Measurements from ENCODE around the gene PBRM1. TPM values are rescaled to one million over a fixed set of nuclear protein-coding genes. Genes with fewer than 3 reads are reported as not detected.

PBRM1 gene
- total RNA-seq, 1 donor from 2014 or later = 131 TPM

GRCh38 chr3:52521881-52522650 is 163.6 kb downstream of the PBRM1 start:
- H3K36me3 Mint-ChIP-seq (ENCODE audit: insufficient read depth) = peaks cover 7% of the 10 kb centered on the region
- peaks cover 3% of the 10 kb centered on the region for H3K27me3 Mint-ChIP-seq
- H3K4me3 Mint-ChIP-seq (ENCODE audit: low read depth) = no peak overlapping the region
- peaks cover 1% of the 10 kb centered on the region for H3K4me1 Mint-ChIP-seq (ENCODE audit: low read depth)
- no peak overlapping the region for H3K27ac Mint-ChIP-seq
- DNase-seq (ENCODE audit: low spot score, unreplicated experiment) = no peak
- no peak for TF ChIP-seq CTCF (IDR thresholded peaks at IDR 0.05; ENCODE audit: unreplicated experiment)
- H3K9me3 Mint-ChIP-seq (ENCODE audit: low read depth) = no peaks in the 10 kb centered on the region

DNA sequence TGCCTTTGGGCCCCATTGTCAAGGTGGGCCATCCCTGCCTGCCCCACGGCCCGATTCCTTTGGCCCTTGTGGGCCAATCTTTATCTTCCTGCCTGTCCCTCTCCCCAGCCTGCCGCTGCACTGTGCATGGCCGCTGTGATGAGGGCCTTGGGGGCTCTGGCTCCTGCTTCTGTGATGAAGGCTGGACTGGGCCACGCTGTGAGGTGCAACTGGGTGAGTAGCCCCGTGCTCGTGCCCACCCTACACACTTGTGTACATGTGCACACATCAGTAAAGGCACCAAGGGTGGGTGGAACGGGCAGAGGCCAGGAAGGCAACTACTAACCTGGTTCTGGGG is 164.3 kb downstream of the PBRM1 start:
- H3K27me3 Mint-ChIP-seq = peaks cover 3% of the 10 kb centered on the region
- no peak overlapping the region for H3K27ac Mint-ChIP-seq
- TF ChIP-seq CTCF (IDR thresholded peaks at IDR 0.05; ENCODE audit: unreplicated experiment) = no peak
- H3K9me3 Mint-ChIP-seq (ENCODE audit: low read depth) = no peaks in the 10 kb centered on the region
- no peak for DNase-seq (ENCODE audit: low spot score, unreplicated experiment)
- H3K4me1 Mint-ChIP-seq (ENCODE audit: low read depth) = peaks cover 1% of the 10 kb centered on the region
- no peak overlapping the region for H3K4me3 Mint-ChIP-seq (ENCODE audit: low read depth)
- peaks cover 6% of the 10 kb centered on the region for H3K36me3 Mint-ChIP-seq (ENCODE audit: insufficient read depth)

- DNase-seq (ENCODE audit: low spot score, unreplicated experiment) = no peak
- no peaks in the 10 kb centered on the region for H3K9me3 Mint-ChIP-seq (ENCODE audit: low read depth)
- no peak overlapping the region for H3K27ac Mint-ChIP-seq
- H3K36me3 Mint-ChIP-seq (ENCODE audit: insufficient read depth) = peaks cover 4% of the 10 kb centered on the region
- TF ChIP-seq CTCF (IDR thresholded peaks at IDR 0.05; ENCODE audit: unreplicated experiment) = no peak
- H3K4me3 Mint-ChIP-seq (ENCODE audit: low read depth) = no peak overlapping the region
- H3K4me1 Mint-ChIP-seq (ENCODE audit: low read depth) = peaks cover 1% of the 10 kb centered on the region
- peaks cover 3% of the 10 kb centered on the region for H3K27me3 Mint-ChIP-seq
These were observed 164.8 kb downstream of the PBRM1 start for GRCh38 chr3:52520716-52521487.

DNA sequence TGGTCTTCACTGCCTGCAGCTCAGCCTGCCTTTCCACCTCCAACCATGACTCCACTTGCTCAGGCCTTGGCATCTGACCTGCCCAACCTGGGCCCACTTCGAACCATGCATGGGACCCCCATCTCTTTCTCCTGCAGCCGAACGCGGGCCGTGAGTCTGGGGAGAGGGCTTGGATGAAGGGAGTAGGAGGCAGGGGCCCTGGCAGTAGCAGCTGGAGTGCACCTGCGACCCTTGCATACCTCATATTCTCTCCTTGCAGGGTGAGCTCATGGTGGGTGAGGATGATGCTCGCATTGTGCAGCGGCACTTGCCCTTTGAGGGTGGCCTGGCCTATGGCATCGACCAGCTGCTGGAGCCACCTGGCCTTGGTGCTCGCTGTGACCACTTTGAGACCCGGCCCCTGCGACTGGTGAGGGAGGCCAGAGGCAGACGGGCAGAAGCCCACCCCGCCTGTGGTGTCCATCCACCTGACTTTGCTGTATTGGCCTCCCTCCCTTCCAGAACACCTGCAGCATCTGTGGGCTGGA is 165.5 kb downstream of the PBRM1 start:
- H3K4me3 Mint-ChIP-seq (ENCODE audit: low read depth) = no peak overlapping the region
- H3K27me3 Mint-ChIP-seq = peaks cover 5% of the 10 kb centered on the region
- no peak for TF ChIP-seq CTCF (IDR thresholded peaks at IDR 0.05; ENCODE audit: unreplicated experiment)
- no peak for DNase-seq (ENCODE audit: low spot score, unreplicated experiment)
- H3K4me1 Mint-ChIP-seq (ENCODE audit: low read depth) = peaks cover 2% of the 10 kb centered on the region
- H3K27ac Mint-ChIP-seq = no peak overlapping the region
- peaks cover 4% of the 10 kb centered on the region for H3K36me3 Mint-ChIP-seq (ENCODE audit: insufficient read depth)
- no peaks in the 10 kb centered on the region for H3K9me3 Mint-ChIP-seq (ENCODE audit: low read depth)

DNA sequence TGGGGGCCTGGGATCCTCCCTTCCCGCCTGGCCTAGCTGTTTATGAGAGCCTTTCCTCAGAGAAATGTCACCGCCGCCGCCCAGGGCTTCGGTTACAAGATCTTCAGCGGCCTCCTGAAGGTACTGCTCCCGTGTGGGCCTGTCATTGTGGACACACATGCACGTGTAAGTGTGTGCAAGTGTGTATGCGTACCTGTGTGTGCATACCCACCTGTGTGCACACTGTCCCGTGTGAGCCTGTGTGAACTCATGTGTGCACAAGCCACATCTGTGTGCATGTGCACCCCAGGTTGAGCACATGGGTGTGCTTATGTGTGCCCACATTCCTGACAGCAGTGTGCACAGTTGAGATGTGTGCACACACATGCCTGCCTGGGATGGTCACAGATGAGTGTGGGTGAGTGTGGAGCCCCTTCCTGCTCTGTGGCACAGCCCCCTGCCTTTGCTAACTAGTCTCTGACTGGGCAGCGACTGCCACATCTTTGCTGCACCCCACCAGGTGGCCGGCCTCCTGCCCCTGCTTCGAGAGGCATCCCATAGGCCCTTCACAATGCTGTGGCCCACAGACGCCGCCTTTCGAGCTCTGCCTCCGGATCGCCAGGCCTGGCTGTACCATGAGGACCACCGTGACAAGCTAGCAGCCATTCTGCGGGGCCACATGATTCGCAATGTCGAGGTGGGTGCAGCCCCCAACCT is 166.1 kb downstream of the PBRM1 start:
- no peak overlapping the region for H3K27ac Mint-ChIP-seq
- no peak overlapping the region for H3K4me3 Mint-ChIP-seq (ENCODE audit: low read depth)
- peaks cover 4% of the 10 kb centered on the region for H3K36me3 Mint-ChIP-seq (ENCODE audit: insufficient read depth)
- no peaks in the 10 kb centered on the region for H3K9me3 Mint-ChIP-seq (ENCODE audit: low read depth)
- H3K4me1 Mint-ChIP-seq (ENCODE audit: low read depth) = peaks cover 3% of the 10 kb centered on the region
- TF ChIP-seq CTCF (IDR thresholded peaks at IDR 0.05; ENCODE audit: unreplicated experiment) = no peak
- H3K27me3 Mint-ChIP-seq = peaks cover 6% of the 10 kb centered on the region
- no peak for DNase-seq (ENCODE audit: low spot score, unreplicated experiment)

All from progenitor cell of endocrine pancreas (in vitro differentiated cells).